K562 (cell line): Measurements from ENCODE around the gene RWDD1. TPM values are rescaled to one million over a fixed set of nuclear protein-coding genes. Genes with fewer than 3 reads are reported as not detected.

ENCODE experiments used
- ARID3A ChIP-seq: IDR thresholded peaks from 2 replicates; pipeline ENCODE4 v1.6.1; 2012; ENCODE audit warnings: low read depth, low read length, improper control_type of control experiment, borderline replicate concordance
- PURB ChIP-seq: sonication (generic); formaldehyde crosslinking; IDR thresholded peaks from 2 replicates; pipeline ENCODE4 v1.9.0; 2021; ENCODE audit warnings: low read depth, mild to moderate bottlenecking, missing genetic modification reagents
- THAP12 ChIP-seq: fragments of 250-450 bp; sonication (Bioruptor Pico); IDR thresholded peaks from 2 replicates; pipeline ENCODE4 v1.9.0; 2021; ENCODE audit warnings: mild to moderate bottlenecking, inconsistent platforms
- polyA plus RNA-seq, 8 experiments: library from polyadenylated mRNA; depleted of rRNA in 4 of 8; stranded (reverse) in 5 of 8; unstranded in 3 of 8; fragments of >200 nt; fragmentation: Nextera tagmentation in 2 of 8; fragmentation: Illumina TruSeq in 1 of 8; extraction: Ambion mirVana in 2 of 8; extraction: Trizol in 1 of 8; gene quantifications; 2 replicates each; pipeline versions ENCODE4 v1.2.1 to v1.2.3, GENCODE V29; 2011 to 2014; ENCODE audit warnings: inconsistent platforms in 1 of 8, missing spikeins in 1 of 8
- total RNA-seq, 7 experiments: library from RNA; depleted of rRNA in 6 of 7; stranded (reverse); fragments of >200 nt in 6 of 7; fragmentation: Illumina TruSeq in 2 of 7; extraction: Trizol in 2 of 7; gene quantifications; 2 replicates each; pipeline versions ENCODE4 v1.2.1 to v1.2.3, GENCODE V29; 2011 to 2021; ENCODE audit warnings: low replicate concordance in 1 of 7
- TF ChIP-seq, protein P1 (sequence below): fragments of 450-650 bp; IDR thresholded peaks from 2 replicates; pipeline ENCODE4 v1.6.1; 2016; ENCODE audit warnings: missing biosample characterization, missing genetic modification characterization
- TF ChIP-seq, protein P2 (sequence below): fragments of 450-650 bp; IDR thresholded peaks from 2 replicates; pipeline ENCODE4 v1.6.1; 2017; ENCODE audit warnings: antibody characterized with exemption, mild to moderate bottlenecking
- TF ChIP-seq, protein P3 (sequence below), 2 experiments: fragments of 450-650 bp; formaldehyde crosslinking in 1 of 2; IDR thresholded peaks; 2 replicates each; pipeline versions ENCODE4 v1.4.0 to v1.6.1; 2014 to 2020; ENCODE audit warnings: mild to moderate bottlenecking in 2 of 2, borderline replicate concordance in 1 of 2, low read depth in 1 of 2

The RWDD1 gene
- total and polyA plus RNA-seq, 9 of the 15 experiments (the other 6 are each of a cell fraction or from before 2014, with no cell fraction given), result 31.9 to 89.8 (median 48.7) TPM

GRCh38 chr6:116531675-116532570, 39.4 kb upstream of the RWDD1 start (continued):
- TF ChIP-seq, protein P1, sequence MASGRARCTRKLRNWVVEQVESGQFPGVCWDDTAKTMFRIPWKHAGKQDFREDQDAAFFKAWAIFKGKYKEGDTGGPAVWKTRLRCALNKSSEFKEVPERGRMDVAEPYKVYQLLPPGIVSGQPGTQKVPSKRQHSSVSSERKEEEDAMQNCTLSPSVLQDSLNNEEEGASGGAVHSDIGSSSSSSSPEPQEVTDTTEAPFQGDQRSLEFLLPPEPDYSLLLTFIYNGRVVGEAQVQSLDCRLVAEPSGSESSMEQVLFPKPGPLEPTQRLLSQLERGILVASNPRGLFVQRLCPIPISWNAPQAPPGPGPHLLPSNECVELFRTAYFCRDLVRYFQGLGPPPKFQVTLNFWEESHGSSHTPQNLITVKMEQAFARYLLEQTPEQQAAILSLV (tag), result no peak
- TF ChIP-seq, protein P2, sequence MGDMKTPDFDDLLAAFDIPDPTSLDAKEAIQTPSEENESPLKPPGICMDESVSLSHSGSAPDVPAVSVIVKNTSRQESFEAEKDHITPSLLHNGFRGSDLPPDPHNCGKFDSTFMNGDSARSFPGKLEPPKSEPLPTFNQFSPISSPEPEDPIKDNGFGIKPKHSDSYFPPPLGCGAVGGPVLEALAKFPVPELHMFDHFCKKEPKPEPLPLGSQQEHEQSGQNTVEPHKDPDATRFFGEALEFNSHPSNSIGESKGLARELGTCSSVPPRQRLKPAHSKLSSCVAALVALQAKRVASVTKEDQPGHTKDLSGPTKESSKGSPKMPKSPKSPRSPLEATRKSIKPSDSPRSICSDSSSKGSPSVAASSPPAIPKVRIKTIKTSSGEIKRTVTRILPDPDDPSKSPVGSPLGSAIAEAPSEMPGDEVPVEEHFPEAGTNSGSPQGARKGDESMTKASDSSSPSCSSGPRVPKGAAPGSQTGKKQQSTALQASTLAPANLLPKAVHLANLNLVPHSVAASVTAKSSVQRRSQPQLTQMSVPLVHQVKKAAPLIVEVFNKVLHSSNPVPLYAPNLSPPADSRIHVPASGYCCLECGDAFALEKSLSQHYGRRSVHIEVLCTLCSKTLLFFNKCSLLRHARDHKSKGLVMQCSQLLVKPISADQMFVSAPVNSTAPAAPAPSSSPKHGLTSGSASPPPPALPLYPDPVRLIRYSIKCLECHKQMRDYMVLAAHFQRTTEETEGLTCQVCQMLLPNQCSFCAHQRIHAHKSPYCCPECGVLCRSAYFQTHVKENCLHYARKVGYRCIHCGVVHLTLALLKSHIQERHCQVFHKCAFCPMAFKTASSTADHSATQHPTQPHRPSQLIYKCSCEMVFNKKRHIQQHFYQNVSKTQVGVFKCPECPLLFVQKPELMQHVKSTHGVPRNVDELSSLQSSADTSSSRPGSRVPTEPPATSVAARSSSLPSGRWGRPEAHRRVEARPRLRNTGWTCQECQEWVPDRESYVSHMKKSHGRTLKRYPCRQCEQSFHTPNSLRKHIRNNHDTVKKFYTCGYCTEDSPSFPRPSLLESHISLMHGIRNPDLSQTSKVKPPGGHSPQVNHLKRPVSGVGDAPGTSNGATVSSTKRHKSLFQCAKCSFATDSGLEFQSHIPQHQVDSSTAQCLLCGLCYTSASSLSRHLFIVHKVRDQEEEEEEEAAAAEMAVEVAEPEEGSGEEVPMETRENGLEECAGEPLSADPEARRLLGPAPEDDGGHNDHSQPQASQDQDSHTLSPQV, result no peak
- TF ChIP-seq, protein P3, sequence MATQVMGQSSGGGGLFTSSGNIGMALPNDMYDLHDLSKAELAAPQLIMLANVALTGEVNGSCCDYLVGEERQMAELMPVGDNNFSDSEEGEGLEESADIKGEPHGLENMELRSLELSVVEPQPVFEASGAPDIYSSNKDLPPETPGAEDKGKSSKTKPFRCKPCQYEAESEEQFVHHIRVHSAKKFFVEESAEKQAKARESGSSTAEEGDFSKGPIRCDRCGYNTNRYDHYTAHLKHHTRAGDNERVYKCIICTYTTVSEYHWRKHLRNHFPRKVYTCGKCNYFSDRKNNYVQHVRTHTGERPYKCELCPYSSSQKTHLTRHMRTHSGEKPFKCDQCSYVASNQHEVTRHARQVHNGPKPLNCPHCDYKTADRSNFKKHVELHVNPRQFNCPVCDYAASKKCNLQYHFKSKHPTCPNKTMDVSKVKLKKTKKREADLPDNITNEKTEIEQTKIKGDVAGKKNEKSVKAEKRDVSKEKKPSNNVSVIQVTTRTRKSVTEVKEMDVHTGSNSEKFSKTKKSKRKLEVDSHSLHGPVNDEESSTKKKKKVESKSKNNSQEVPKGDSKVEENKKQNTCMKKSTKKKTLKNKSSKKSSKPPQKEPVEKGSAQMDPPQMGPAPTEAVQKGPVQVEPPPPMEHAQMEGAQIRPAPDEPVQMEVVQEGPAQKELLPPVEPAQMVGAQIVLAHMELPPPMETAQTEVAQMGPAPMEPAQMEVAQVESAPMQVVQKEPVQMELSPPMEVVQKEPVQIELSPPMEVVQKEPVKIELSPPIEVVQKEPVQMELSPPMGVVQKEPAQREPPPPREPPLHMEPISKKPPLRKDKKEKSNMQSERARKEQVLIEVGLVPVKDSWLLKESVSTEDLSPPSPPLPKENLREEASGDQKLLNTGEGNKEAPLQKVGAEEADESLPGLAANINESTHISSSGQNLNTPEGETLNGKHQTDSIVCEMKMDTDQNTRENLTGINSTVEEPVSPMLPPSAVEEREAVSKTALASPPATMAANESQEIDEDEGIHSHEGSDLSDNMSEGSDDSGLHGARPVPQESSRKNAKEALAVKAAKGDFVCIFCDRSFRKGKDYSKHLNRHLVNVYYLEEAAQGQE (IDR thresholded peaks at IDR 0.05; ENCODE audit: borderline replicate concordance), result peak; percentile 74
- TF ChIP-seq, protein P3 (CRISPR knock-in tag; IDR thresholded peaks at IDR 0.05; ENCODE audit: low read depth), result no peak
- TF ChIP-seq PURB, result no peak
- TF ChIP-seq ARID3A, result no peak
- no peak for TF ChIP-seq THAP12 (CRISPR knock-in tag)
